Activated naive CD8-positive, alpha-beta T cell treated with anti-CD3 and anti-CD28 coated beads, Interleukin-2, amount 50 U/mL, for 24 hours (primary cell): Measurements from ENCODE around the gene PPM1M.

Experiments
- ATAC-seq: fragments of 150-1000 bp; cut with Tn5 transposase; one replicate; pipeline ENCODE4 v1.10.0; 2021
- DNase-seq: peaks from one replicate; pipeline ENCODE4 v3.0.0; 2021
- H3K27ac Mint-ChIP-seq: one replicate; pipeline ENCODE4 v1.8.0; 2021; ENCODE audit warnings: mild to moderate bottlenecking, mixed read lengths
- H3K27me3 Mint-ChIP-seq: one replicate; pipeline ENCODE4 v1.8.0; 2021; ENCODE audit warnings: mixed read lengths
- H3K36me3 Mint-ChIP-seq: one replicate; pipeline ENCODE4 v1.8.0; 2021; ENCODE audit warnings: low read depth, mixed read lengths
- H3K4me1 Mint-ChIP-seq: one replicate; pipeline ENCODE4 v1.8.0; 2021; ENCODE audit warnings: mixed read lengths
- H3K4me3 Mint-ChIP-seq: one replicate; pipeline ENCODE4 v1.8.0; 2021; ENCODE audit warnings: mild to moderate bottlenecking, moderate library complexity, mixed read lengths
- H3K9me3 Mint-ChIP-seq: one replicate; pipeline ENCODE4 v1.8.0; 2021; ENCODE audit warnings: mixed read lengths

PPM1M gene

GRCh38 chr3:52231502-52232278 is 13.9 kb upstream of the PPM1M start:
- Mint-ChIP-seq H3K4me1 (peaks cover 42% of the 10 kb centered on the region), H3K27ac (peak overlapping the region; percentile 60), H3K4me3 (no peak overlapping the region), H3K9me3 (no peaks in the 10 kb centered on the region), H3K27me3 (no peaks in the 10 kb centered on the region), H3K36me3 (peaks cover 16% of the 10 kb centered on the region)
- peak; percentile 69 for ATAC-seq
- peak; percentile 95 for DNase-seq

DNA sequence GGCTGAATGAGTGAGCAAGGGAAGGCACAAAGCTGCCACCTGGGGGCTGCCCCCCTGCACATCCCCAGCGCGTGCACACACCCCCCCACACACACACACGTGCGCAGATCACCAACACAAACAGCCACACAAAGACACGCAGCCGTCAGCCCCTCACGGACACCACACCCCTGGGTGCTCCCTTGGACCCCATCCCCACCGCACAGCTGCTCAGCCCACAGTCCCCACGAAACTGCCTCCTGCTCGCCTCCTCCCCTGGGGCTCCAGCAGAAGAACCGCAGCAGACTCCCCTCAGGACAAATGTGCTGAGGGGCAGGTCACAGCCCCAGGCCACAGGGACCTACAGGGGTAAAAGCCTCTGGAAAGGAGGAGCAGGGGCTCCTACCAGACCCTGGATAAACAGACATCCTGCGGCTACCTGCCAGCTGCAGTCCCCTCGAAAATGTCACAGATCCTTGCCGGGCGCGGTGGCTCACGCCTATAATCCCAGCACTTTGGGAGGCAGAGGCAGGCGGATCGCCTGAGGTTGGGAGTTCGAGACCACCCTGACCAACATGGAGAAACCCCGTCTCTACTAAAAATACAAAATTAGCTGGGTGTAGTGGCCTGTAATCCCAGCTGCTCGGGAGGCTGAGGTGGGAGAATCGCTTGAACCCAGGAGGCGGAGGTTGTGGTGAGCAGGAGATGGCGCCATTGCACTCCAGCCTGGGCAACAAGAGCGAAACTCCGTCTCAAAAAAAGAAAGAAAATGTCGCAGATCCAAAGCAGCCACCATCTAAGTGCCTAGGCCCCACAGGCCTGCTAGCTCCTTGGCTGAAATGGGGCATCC is 13.1 kb upstream of the PPM1M start:
- H3K9me3 Mint-ChIP-seq = no peaks in the 10 kb centered on the region
- H3K27ac Mint-ChIP-seq = no peak overlapping the region
- no peak overlapping the region for H3K4me3 Mint-ChIP-seq
- peaks cover 46% of the 10 kb centered on the region for H3K4me1 Mint-ChIP-seq
- H3K36me3 Mint-ChIP-seq = peaks cover 16% of the 10 kb centered on the region
- no peak for ATAC-seq
- no peaks in the 10 kb centered on the region for H3K27me3 Mint-ChIP-seq
- DNase-seq = no peak

- no peak overlapping the region for H3K4me3 Mint-ChIP-seq
- H3K4me1 Mint-ChIP-seq = peaks cover 52% of the 10 kb centered on the region
- H3K27me3 Mint-ChIP-seq = no peaks in the 10 kb centered on the region
- no peaks in the 10 kb centered on the region for H3K9me3 Mint-ChIP-seq
- ATAC-seq = no peak
- DNase-seq = no peak
- H3K36me3 Mint-ChIP-seq = peaks cover 16% of the 10 kb centered on the region
- peak overlapping the region; percentile 59 for H3K27ac Mint-ChIP-seq
These were observed 12.4 kb upstream of the PPM1M start for GRCh38 chr3:52233108-52233591.

- no peaks in the 10 kb centered on the region for H3K27me3 Mint-ChIP-seq
These were observed 11.6 kb upstream of the PPM1M start for GRCh38 chr3:52233968-52234367.

DNA sequence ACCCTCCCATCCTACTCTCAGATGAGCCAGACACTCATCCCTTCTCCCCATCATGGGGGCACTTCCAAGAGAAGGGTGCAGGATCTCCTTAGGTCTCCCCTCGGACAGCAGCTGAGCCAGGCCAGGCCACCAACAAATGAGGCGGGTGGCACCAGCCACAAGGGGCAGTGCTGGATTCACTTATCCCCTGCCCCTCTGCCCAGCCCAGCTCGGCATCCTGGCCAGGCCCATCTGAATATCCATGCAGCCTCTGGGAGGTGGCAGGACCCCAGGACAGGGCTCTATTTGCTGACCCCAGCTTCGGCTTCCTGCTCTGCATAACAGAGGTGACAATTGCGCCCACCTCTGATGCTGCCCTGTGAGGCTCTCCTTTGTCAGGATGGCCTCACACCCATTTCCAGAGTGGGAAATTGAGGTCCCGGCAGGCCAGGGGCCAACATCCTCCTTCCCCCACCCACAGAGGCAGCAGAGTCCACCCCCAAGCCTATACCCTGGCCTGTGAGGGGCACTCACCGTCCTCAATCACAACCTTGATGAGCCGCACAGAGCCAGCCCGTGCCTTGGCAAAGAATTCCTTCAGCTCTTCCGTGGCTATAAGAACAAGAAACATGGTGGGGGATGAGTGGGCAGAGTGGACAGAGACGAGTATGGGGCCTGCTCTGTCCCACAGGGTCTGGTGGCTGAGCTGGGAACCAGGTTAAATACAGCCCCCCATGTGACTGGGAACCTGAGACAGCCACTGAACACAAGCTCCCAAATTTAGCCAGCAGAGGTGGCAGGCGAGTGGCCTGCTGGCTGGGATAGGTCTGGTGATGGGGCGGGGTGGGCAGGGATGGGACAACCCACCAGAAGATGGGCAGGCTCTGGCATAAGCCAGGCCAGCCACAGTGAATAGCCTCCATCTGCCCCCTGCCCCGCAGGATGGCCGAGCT is 10.8 kb upstream of the PPM1M start:
- peaks cover 18% of the 10 kb centered on the region for H3K36me3 Mint-ChIP-seq
- ATAC-seq = no peak
- no peaks in the 10 kb centered on the region for H3K9me3 Mint-ChIP-seq
- peak overlapping the region; percentile 39 for H3K27ac Mint-ChIP-seq
- DNase-seq = no peak
- peaks cover 59% of the 10 kb centered on the region for H3K4me1 Mint-ChIP-seq
- no peak overlapping the region for H3K4me3 Mint-ChIP-seq
- H3K27me3 Mint-ChIP-seq = no peaks in the 10 kb centered on the region

More at GRCh38 chr3:52233968-52234367, 11.6 kb upstream of the PPM1M start:
- Mint-ChIP-seq H3K36me3 (peaks cover 18% of the 10 kb centered on the region), H3K9me3 (no peaks in the 10 kb centered on the region), H3K27ac (peak overlapping the region; percentile 39), H3K4me1 (peaks cover 56% of the 10 kb centered on the region), H3K4me3 (no peak overlapping the region)
- DNase-seq = no peak
- no peak for ATAC-seq

DNA sequence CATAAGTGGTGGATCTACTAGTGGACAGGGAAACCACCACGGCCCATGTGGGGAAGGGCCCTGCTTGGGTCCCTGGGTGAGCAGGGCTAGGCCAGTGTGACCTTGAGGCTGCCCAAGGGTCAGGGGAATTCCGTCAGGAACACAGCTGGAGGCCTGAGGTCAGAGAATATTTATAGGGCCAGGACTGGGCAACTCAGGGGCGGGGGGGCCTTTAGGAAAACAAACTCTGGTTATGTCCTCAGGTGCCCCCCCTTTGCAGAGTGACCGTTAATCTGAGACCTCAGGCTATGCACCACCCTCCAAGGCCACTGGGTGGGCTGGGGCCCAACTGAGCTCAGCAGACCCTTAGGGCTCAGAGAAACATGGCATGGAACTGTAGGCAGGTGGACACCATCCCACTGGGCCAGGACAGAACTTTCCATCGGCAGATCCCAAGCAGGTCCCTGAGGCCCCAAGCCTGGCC is 9.1 kb upstream of the PPM1M start:
- Mint-ChIP-seq H3K4me1 (peaks cover 74% of the 10 kb centered on the region), H3K36me3 (peaks cover 20% of the 10 kb centered on the region), H3K27me3 (no peaks in the 10 kb centered on the region), H3K4me3 (peak overlapping the region; percentile 36), H3K9me3 (no peaks in the 10 kb centered on the region), H3K27ac (peak overlapping the region; percentile 77)
- DNase-seq = no peak
- ATAC-seq = no peak

GRCh38 chr3:52237006-52237656 is 8.4 kb upstream of the PPM1M start:
- Mint-ChIP-seq H3K27me3 (no peaks in the 10 kb centered on the region), H3K9me3 (no peaks in the 10 kb centered on the region), H3K36me3 (peaks cover 17% of the 10 kb centered on the region), H3K27ac (peak overlapping the region; percentile 74), H3K4me3 (peak overlapping the region; percentile 99), H3K4me1 (peaks cover 76% of the 10 kb centered on the region)
- ATAC-seq (no peak), DNase-seq (no peak)

- Mint-ChIP-seq H3K9me3 (no peaks in the 10 kb centered on the region), H3K36me3 (peaks cover 17% of the 10 kb centered on the region), H3K27ac (peak overlapping the region; percentile 93), H3K4me3 (peak overlapping the region; percentile 99), H3K4me1 (peaks cover 74% of the 10 kb centered on the region), H3K27me3 (no peaks in the 10 kb centered on the region)
- ATAC-seq (no peak), DNase-seq (no peak)
These were observed 7.8 kb upstream of the PPM1M start for GRCh38 chr3:52237657-52238172.

GRCh38 chr3:52238193-52238760 is 7.3 kb upstream of the PPM1M start:
- Mint-ChIP-seq H3K4me3 (peak overlapping the region; percentile 99), H3K36me3 (peaks cover 17% of the 10 kb centered on the region), H3K9me3 (peaks cover 2% of the 10 kb centered on the region), H3K4me1 (peaks cover 73% of the 10 kb centered on the region), H3K27me3 (no peaks in the 10 kb centered on the region), H3K27ac (peak overlapping the region; percentile 93)
- ATAC-seq (peak; percentile 2), DNase-seq (no peak)

DNA sequence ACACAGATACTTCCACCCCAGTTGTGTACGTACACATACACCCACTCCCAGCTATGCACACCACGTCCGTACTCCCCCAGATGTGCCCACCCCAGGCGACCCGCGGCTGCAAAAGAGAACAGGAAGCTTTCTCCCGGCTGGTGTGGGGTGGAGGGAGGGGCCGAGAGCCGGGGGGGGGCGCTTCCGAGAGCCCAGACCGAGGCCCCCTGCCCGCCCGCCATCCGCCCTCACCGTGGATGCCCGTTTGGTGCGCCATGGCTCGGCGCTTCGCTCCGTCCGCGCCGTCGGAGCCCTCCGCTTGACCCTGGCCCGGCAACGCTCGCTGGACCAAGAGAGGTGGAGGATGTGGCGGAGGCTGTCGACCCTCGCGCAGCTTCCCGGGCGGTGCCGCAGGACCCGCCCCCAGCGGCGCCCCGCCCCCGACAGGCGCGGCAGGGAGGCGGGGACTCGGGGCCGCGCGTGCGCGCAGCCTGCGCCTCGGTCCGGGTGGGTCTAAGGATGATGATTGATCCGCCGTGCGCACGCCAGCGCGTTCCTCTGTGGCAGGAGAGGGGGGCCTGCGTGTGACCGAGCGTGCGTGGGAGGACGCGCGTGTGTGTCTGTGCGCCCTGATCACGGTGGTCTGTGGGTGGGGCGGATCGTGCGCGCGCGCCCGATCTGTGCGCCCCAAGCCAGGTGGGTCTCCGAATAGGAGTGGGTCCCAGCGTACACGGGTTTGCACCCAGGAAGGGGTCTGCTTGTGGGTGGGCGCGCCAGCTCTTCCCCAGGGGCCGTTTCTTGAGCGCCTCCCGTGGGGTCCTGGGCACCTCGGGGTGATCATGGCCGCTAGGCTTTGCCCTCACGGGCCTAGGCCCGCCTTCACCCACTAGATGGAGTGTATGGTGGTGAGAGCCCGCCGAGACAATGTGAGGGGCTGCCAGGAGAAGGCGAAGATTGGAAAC is 6.5 kb upstream of the PPM1M start, which contains the start of gene TWF2:
Gene TWF2, minus strand, starts transcription at position 398 of the 941 bp plus-strand sequence. Its CDS starts 142 bp downstream, at position 256.
- Mint-ChIP-seq H3K27me3 (no peaks in the 10 kb centered on the region), H3K27ac (peak within 1 kb of the TSS; percentile 95), H3K4me3 (peak within 1 kb of the TSS; percentile 99), H3K36me3 (peaks cover 17% of the 10 kb centered on the region), H3K9me3 (peaks cover 5% of the 10 kb centered on the region), H3K4me1 (peaks cover 75% of the 10 kb centered on the region)
- ATAC-seq (peak; percentile 67), DNase-seq (peak; percentile 89)

- peak overlapping the region; percentile 99 for H3K4me3 Mint-ChIP-seq
- peaks cover 83% of the 10 kb centered on the region for H3K4me1 Mint-ChIP-seq
- H3K27ac Mint-ChIP-seq = peak overlapping the region; percentile 95
- peaks cover 5% of the 10 kb centered on the region for H3K9me3 Mint-ChIP-seq
- peaks cover 17% of the 10 kb centered on the region for H3K36me3 Mint-ChIP-seq
- no peaks in the 10 kb centered on the region for H3K27me3 Mint-ChIP-seq
- DNase-seq (peak; percentile 71), ATAC-seq (peak; percentile 52)
These were observed 5.3 kb upstream of the PPM1M start for GRCh38 chr3:52240059-52240885.
